ENCODE results near the gene TMC8. TPM values are rescaled to one million over a fixed set of nuclear protein-coding genes. Genes with fewer than 3 reads are reported as not detected.

Gene TMC8
- total and polyA plus RNA-seq, 4 donors = 1.3 to 14.5 (median 5.0) TPM

- DNase-seq (ENCODE audit: low spot score) = no peak
- no peaks in the 10 kb centered on the region for H3K4me1 ChIP-seq (ENCODE audit: control insufficient read depth in 4 of 4, insufficient read depth in 4 of 4, low read length in 3 of 4)
- H3K27ac ChIP-seq (ENCODE audit: low read depth in 1 of 2, low read length in 2 of 2) = no peak overlapping the region
- TF ChIP-seq HNF4G (IDR thresholded peaks at IDR 0.05) (no peak), EGR1 (IDR thresholded peaks at IDR 0.05; ENCODE audit: low read depth in 2 of 2) (no peak), SP1 (IDR thresholded peaks at IDR 0.05) (no peak), CTCF (IDR thresholded peaks at IDR 0.05; ENCODE audit: low read depth, low read length, missing input control) (no peak), FOXA2 (IDR thresholded peaks at IDR 0.05) (no peak), GABPA (IDR thresholded peaks at IDR 0.05 in 1 of 2, conservative IDR thresholded peaks at IDR 0.05 in 1 of 2) (no peak), FOXA1 (IDR thresholded peaks at IDR 0.05) (no peak), RAD21 (IDR thresholded peaks at IDR 0.05) (no peak), JUND (IDR thresholded peaks at IDR 0.05) (no peak), MAX (IDR thresholded peaks at IDR 0.05) (no peak), YY1 (IDR thresholded peaks at IDR 0.05) (no peak), RXRA (IDR thresholded peaks at IDR 0.05) (no peak), NR2F2 (IDR thresholded peaks at IDR 0.05) (no peak), HNF4A (conservative IDR thresholded peaks at IDR 0.05) (no peak), TAF1 (conservative IDR thresholded peaks at IDR 0.05) (no peak)
- TF ChIP-seq, protein P1, sequence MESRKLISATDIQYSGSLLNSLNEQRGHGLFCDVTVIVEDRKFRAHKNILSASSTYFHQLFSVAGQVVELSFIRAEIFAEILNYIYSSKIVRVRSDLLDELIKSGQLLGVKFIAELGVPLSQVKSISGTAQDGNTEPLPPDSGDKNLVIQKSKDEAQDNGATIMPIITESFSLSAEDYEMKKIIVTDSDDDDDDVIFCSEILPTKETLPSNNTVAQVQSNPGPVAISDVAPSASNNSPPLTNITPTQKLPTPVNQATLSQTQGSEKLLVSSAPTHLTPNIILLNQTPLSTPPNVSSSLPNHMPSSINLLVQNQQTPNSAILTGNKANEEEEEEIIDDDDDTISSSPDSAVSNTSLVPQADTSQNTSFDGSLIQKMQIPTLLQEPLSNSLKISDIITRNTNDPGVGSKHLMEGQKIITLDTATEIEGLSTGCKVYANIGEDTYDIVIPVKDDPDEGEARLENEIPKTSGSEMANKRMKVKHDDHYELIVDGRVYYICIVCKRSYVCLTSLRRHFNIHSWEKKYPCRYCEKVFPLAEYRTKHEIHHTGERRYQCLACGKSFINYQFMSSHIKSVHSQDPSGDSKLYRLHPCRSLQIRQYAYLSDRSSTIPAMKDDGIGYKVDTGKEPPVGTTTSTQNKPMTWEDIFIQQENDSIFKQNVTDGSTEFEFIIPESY (IDR thresholded peaks at IDR 0.05) = no peak
- TF ChIP-seq, protein P2, sequence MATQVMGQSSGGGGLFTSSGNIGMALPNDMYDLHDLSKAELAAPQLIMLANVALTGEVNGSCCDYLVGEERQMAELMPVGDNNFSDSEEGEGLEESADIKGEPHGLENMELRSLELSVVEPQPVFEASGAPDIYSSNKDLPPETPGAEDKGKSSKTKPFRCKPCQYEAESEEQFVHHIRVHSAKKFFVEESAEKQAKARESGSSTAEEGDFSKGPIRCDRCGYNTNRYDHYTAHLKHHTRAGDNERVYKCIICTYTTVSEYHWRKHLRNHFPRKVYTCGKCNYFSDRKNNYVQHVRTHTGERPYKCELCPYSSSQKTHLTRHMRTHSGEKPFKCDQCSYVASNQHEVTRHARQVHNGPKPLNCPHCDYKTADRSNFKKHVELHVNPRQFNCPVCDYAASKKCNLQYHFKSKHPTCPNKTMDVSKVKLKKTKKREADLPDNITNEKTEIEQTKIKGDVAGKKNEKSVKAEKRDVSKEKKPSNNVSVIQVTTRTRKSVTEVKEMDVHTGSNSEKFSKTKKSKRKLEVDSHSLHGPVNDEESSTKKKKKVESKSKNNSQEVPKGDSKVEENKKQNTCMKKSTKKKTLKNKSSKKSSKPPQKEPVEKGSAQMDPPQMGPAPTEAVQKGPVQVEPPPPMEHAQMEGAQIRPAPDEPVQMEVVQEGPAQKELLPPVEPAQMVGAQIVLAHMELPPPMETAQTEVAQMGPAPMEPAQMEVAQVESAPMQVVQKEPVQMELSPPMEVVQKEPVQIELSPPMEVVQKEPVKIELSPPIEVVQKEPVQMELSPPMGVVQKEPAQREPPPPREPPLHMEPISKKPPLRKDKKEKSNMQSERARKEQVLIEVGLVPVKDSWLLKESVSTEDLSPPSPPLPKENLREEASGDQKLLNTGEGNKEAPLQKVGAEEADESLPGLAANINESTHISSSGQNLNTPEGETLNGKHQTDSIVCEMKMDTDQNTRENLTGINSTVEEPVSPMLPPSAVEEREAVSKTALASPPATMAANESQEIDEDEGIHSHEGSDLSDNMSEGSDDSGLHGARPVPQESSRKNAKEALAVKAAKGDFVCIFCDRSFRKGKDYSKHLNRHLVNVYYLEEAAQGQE (IDR thresholded peaks at IDR 0.05) = no peak
- TF ChIP-seq, protein P3, sequence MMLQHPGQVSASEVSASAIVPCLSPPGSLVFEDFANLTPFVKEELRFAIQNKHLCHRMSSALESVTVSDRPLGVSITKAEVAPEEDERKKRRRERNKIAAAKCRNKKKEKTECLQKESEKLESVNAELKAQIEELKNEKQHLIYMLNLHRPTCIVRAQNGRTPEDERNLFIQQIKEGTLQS (IDR thresholded peaks at IDR 0.05) = no peak
- H3K4me3 ChIP-seq (ENCODE audit: low read depth in 1 of 3, low read length in 3 of 3) = no peak overlapping the region
- H3K9me3 ChIP-seq (ENCODE audit: control insufficient read depth in 4 of 4, low read length in 3 of 4) = no peaks in the 10 kb centered on the region
- H3K9ac ChIP-seq (ENCODE audit: low read depth in 1 of 2, low read length in 2 of 2) = no peak overlapping the region
- H3K36me3 ChIP-seq (ENCODE audit: control insufficient read depth in 4 of 4, insufficient read depth in 3 of 4, low read depth in 1 of 4, low read length in 3 of 4) = peaks cover 3 to 42% (median 18%) of the 10 kb centered on the region in 4 donors
- WGBS = 87% methylated on average over 4 of the region's 4 CpGs
- H3K27me3 ChIP-seq (ENCODE audit: control insufficient read depth in 4 of 4, insufficient read depth in 4 of 4, low read length in 3 of 4) = no peaks in the 10 kb centered on the region
Observed at GRCh38 chr17:78103311-78103710, 27.3 kb upstream of the TMC8 start.

Data from liver (tissue), 9 donors.